Lower leg skin (tissue), 3 donors: ENCODE data around the gene TGFBR3.

Experiments used
- CTCF ChIP-seq, 3 donors: fragments of 450-650 bp; IDR thresholded peaks; one replicate each; pipeline ENCODE4 v1.5.1; 2016; ENCODE audit warnings: antibody characterized with exemption in 3 of 3, mild to moderate bottlenecking in 3 of 3, moderate library complexity in 2 of 3
- POLR2A ChIP-seq, 2 donors: fragments of 450-650 bp; IDR thresholded peaks; one replicate each; pipeline ENCODE4 v1.6.1; 2016 to 2017; ENCODE audit warnings: antibody characterized with exemption in 2 of 2, mild to moderate bottlenecking in 1 of 2, moderate library complexity in 1 of 2

- TF ChIP-seq CTCF (IDR thresholded peaks at IDR 0.05) (no peak), POLR2A (IDR thresholded peaks at IDR 0.05) (no peak)
Measured at GRCh38 chr1:91768120-91768519, 117.8 kb downstream of the TGFBR3 start.
